Kidney (tissue), 14 donors: ENCODE measurements around the gene PARK7. TPM values are rescaled to one million over a fixed set of nuclear protein-coding genes. Genes with fewer than 3 reads are reported as not detected.

Experiments used
- DNase-seq, 5 donors: peaks; one replicate each; pipeline ENCODE4 v3.0.0-alpha.2; 2013 to 2020
- FAIRE-seq: peaks from 2 replicates; lab custom pipeline; 2012; peaks lifted over from hg19 to GRCh38; lab: Jason Lieb, UNC
- H3K27ac ChIP-seq, 2 donors: one replicate each; pipeline ENCODE4 v1.7.0; 2013; ENCODE audit warnings: low read depth in 2 of 2, low read length in 2 of 2, inconsistent platforms in 1 of 2
- H3K27me3 ChIP-seq: one replicate; pipeline ENCODE4 v1.7.1; 2013; ENCODE audit warnings: low read length, inconsistent platforms; ENCODE audit not compliant: control insufficient read depth, insufficient read depth
- H3K36me3 ChIP-seq, 3 donors: one replicate each; pipeline versions ENCODE4 v1.7.0 to v1.7.1; 2013; ENCODE audit warnings: low read length in 3 of 3, control low read depth in 1 of 3, inconsistent platforms in 1 of 3; ENCODE audit not compliant: insufficient read depth in 3 of 3, control insufficient read depth in 2 of 3
- H3K4me1 ChIP-seq, 3 donors: one replicate each; pipeline versions ENCODE4 v1.7.0 to v1.7.1; 2013; ENCODE audit warnings: low read length in 3 of 3, inconsistent platforms in 1 of 3, low read depth in 1 of 3; ENCODE audit not compliant: control insufficient read depth in 2 of 3, insufficient read depth in 2 of 3
- H3K4me3 ChIP-seq, 3 donors: one replicate each; pipeline versions ENCODE4 v1.7.0 to v1.8.1; 2013; ENCODE audit warnings: low read length in 3 of 3, control low read depth in 1 of 3, inconsistent platforms in 1 of 3
- H3K9ac ChIP-seq, 3 donors: one replicate each; pipeline versions ENCODE4 v1.7.0 to v1.7.1; 2013; ENCODE audit warnings: low read length in 3 of 3, control low read depth in 1 of 3, inconsistent platforms in 1 of 3
- H3K9me3 ChIP-seq, 3 donors: one replicate each; pipeline versions ENCODE4 v1.7.0 to v1.7.1; 2013; ENCODE audit warnings: low read length in 3 of 3, control low read depth in 1 of 3, inconsistent platforms in 1 of 3; ENCODE audit not compliant: control insufficient read depth in 2 of 3, insufficient read depth in 1 of 3
- CTCF ChIP-seq: IDR thresholded peaks from 3 replicates; pipeline ENCODE4 v1.5.1; 2012; ENCODE audit warnings: mild to moderate bottlenecking, moderate library complexity, borderline replicate concordance; ENCODE audit not compliant: insufficient read depth; ENCODE audit errors: extremely low read depth
- intact Hi-C: fragments of 100-400 bp; cut with DNase I; formaldehyde crosslinking; loops from one replicate; pipeline ENCODE4 v1.11.1; 2022
- polyA plus RNA-seq: library from polyadenylated mRNA; stranded (reverse); fragments of 350-450 nt; fragmentation: Illumina TruSeq; extraction: RNeasy Lipid Tissue Mini Kit (QIAGEN cat#74804); gene quantifications from one replicate; pipeline ENCODE4 v1.2.3, GENCODE V29; 2014; ENCODE audit warnings: low read depth, low replicate concordance; ENCODE audit not compliant: insufficient read depth
- total RNA-seq: library from RNA; stranded (reverse); fragmentation: NEBNext Ultra II Directional; extraction: Animal tissue kit (Norgen Biotek cat#: 25700); gene quantifications from one replicate; pipeline ENCODE4 v1.2.1, GENCODE V29; 2021
- donor health status: control.
- donor health status: control.
- donor health status: control.
- donor health status: control.
- donor health status: control.
- donor health status: DM: yes; HTN: yes; CAD: no.
- donor health status: Normal renal cell carcinoma (clear cell type).

PARK7 gene
- total and polyA plus RNA-seq, 2 donors from 2014 or later, result 239 to 481 TPM

GRCh38 chr1:7967196-7967595, 5.7 kb downstream of the PARK7 start:
- Histone ChIP-seq H3K4me1 (peaks cover 0 to 3% (median 2%) of the 10 kb centered on the region in 3 donors), H3K9me3 (no peaks in the 10 kb centered on the region), H3K36me3 (peaks cover 11 to 69% (median 26%) of the 10 kb centered on the region in 3 donors), H3K27ac (no peak overlapping the region), H3K9ac (no peak overlapping the region), H3K27me3 (no peaks in the 10 kb centered on the region), H3K4me3 (no peak overlapping the region)
- no peak for DNase-seq
- intact Hi-C loops, result no loop called here
- no peak for TF ChIP-seq CTCF
- no peak for FAIRE-seq

- intact Hi-C loops, result no loop called here
Observed at GRCh38 chr1:7967651-7968050, 6.1 kb downstream of the PARK7 start.

GRCh38 chr1:7970246-7970645, 8.7 kb downstream of the PARK7 start:
- Histone ChIP-seq H3K9ac (no peak overlapping the region), H3K4me1 (peaks cover 0 to 3% (median 2%) of the 10 kb centered on the region in 3 donors), H3K27me3 (no peaks in the 10 kb centered on the region), H3K27ac (no peak overlapping the region), H3K36me3 (peaks cover 11 to 47% (median 21%) of the 10 kb centered on the region in 3 donors), H3K4me3 (no peak overlapping the region), H3K9me3 (no peaks in the 10 kb centered on the region)
- FAIRE-seq (no peak), DNase-seq (no peak)
- intact Hi-C loops, result no loop called here
- no peak for TF ChIP-seq CTCF

More at GRCh38 chr1:7967651-7968050, 6.1 kb downstream of the PARK7 start:
- no peak overlapping the region for H3K4me3 ChIP-seq
- TF ChIP-seq CTCF, result no peak
- H3K9me3 ChIP-seq, result no peaks in the 10 kb centered on the region
- H3K27ac ChIP-seq, result no peak overlapping the region
- H3K27me3 ChIP-seq, result no peaks in the 10 kb centered on the region
- no peak for DNase-seq
- peaks cover 11 to 70% (median 28%) of the 10 kb centered on the region in 3 donors for H3K36me3 ChIP-seq
- no peak for FAIRE-seq
- H3K4me1 ChIP-seq, result peaks cover 0 to 3% (median 2%) of the 10 kb centered on the region in 3 donors
- H3K9ac ChIP-seq, result no peak overlapping the region

GRCh38 chr1:7971024-7971423, 9.5 kb downstream of the PARK7 start:
- Histone ChIP-seq H3K27ac (peak overlapping the region in 1 of 2 donors; percentile 45), H3K4me1 (peaks cover 0 to 3% (median 2%) of the 10 kb centered on the region in 3 donors), H3K36me3 (peaks cover 10 to 40% (median 18%) of the 10 kb centered on the region in 3 donors), H3K9me3 (no peaks in the 10 kb centered on the region), H3K4me3 (no peak overlapping the region), H3K9ac (peak overlapping the region in 1 of 3 donors; percentile 34), H3K27me3 (no peaks in the 10 kb centered on the region)
- TF ChIP-seq CTCF, result no peak
- DNase-seq, result no peak
- intact Hi-C loops, result no loop called here
- FAIRE-seq, result no peak
